MG63 (cell line): ENCODE measurements around the gene SPP2. TPM values are rescaled to one million over a fixed set of nuclear protein-coding genes. Genes with fewer than 3 reads are reported as not detected.

Experiments used
- DNase-seq: peaks from one replicate; pipeline ENCODE4 v3.0.0-alpha.2; 2020
- H3K27me3 ChIP-seq: fragments of 250-450 bp; sonication (Bioruptor Pico); 2 replicates; pipeline ENCODE4 v1.5.1; 2020; ENCODE audit warnings: mild to moderate bottlenecking, moderate library complexity
- H3K36me3 ChIP-seq: fragments of 250-450 bp; sonication (Bioruptor Pico); 2 replicates; pipeline ENCODE4 v1.5.1; 2020; ENCODE audit warnings: mild to moderate bottlenecking, moderate library complexity
- H3K4me3 ChIP-seq: fragments of 250-450 bp; sonication (Bioruptor Pico); 2 replicates; pipeline ENCODE4 v1.5.1; 2020; ENCODE audit warnings: mild to moderate bottlenecking, moderate library complexity
- H3K9me3 ChIP-seq: fragments of 250-450 bp; sonication (Bioruptor Pico); 2 replicates; pipeline ENCODE4 v1.5.1; 2020; ENCODE audit warnings: mild to moderate bottlenecking, moderate library complexity
- total RNA-seq: library from RNA; depleted of rRNA; stranded (reverse); fragments of >200 nt; shearing (Covaris generic); gene quantifications from 2 replicates; pipeline ENCODE4 v1.2.3, GENCODE V29; 2014; ENCODE audit warnings: low replicate concordance

Gene SPP2
- total RNA-seq, 1 experiment from 2014 or later: not detected

DNA sequence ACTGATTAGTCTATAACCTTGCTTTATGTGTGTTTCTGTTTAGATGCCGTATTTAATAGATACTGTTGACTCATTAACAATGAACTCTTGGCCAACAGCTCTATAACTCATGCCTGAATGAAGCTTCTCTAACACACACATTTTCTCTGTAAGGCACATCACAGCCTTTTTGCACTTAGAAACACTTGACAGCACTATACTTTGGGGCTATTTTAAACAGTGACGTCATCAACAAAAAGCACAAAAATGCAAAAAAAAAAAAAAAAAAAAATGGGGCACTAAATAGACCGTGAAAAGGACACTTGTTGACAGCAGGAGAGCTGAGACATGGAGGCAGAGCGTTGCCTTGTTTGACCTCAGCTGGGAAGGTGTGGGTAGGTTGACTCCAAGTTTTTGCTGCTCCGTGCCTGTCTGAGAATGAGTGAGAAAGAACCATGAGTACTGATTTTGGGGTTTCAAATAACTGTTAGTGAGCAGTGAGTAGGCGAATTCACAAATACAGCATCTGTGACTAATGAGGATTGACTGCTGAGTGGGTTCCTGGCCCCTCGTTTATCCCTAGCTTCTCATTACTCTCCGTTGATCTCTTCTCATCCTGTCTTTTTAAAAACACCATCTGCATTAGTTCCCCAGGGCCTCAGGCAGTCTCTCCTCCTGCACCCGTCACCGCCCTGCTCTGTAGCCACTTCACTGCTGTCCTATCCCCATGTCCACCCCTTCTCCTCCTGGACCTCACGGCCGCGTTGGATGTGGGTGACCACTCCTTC, 24.4 kb downstream of the SPP2 start:
- Histone ChIP-seq H3K9me3 (no peaks in the 10 kb centered on the region), H3K36me3 (no peaks in the 10 kb centered on the region), H3K4me3 (no peak overlapping the region), H3K27me3 (no peaks in the 10 kb centered on the region)
- DNase-seq: no peak

DNA sequence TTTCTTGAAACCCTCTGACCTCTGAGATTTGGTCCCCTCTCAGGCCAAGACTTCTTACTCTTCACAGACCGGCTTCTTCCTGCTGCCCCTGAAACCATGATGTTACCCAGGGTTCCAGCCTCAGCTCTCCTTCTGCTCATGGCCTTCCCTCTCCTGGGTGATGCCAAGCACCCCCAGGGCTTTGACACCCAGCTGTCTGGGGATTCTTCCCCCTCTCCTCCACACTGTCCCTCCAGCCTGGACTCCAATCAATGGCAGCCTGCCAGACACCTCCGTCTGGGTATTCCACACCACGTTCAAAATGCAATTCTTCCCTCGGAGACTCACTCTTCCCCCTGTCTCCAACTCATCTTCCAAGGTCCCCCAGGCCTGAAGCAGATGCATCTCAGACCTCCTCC, 25.0 kb downstream of the SPP2 start:
- Histone ChIP-seq H3K27me3 (no peaks in the 10 kb centered on the region), H3K4me3 (no peak overlapping the region), H3K9me3 (no peaks in the 10 kb centered on the region), H3K36me3 (no peaks in the 10 kb centered on the region)
- no peak for DNase-seq

DNA sequence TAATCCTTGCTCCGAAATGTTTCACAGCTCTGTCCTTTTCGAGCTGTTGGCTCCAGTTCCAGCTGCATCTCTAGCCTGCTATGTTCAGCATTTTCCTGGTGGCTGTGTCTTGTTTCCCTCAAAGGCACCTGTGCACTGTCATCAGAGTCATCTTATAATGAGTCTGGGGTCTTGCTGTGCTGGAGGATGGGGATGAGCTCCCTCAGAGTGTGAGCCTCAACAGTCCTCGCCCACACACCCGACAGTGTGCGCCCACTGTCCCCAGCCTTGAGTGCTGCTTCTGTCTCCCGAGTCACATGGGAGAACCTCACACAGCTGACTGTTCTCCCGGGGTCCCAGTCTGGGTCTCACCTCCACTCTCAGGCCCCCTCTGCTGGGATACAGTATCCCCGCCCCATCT, 25.4 kb downstream of the SPP2 start:
- H3K27me3 ChIP-seq: no peaks in the 10 kb centered on the region
- no peak for DNase-seq
- H3K36me3 ChIP-seq: no peaks in the 10 kb centered on the region
- no peak overlapping the region for H3K4me3 ChIP-seq
- no peaks in the 10 kb centered on the region for H3K9me3 ChIP-seq

DNA sequence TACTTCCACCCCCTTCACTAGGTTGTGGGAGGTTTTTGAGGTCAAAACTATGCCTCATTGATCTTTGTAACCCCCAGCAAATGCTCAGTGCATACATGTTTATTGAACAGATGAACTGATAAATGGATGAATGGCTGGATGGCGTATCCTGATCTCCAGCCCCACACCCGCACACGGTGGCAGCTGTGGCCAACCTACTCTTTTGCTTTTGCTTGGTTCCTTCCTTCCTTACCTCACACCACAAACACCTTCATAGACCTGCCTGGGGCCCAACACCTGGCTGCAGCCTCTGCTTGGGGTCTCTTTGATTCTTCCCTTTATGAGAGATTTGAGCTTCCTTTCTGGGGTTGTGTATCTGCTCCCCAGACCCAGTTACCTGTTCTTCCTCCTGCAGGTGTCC, 25.9 kb downstream of the SPP2 start:
- Histone ChIP-seq H3K27me3 (no peaks in the 10 kb centered on the region), H3K9me3 (no peaks in the 10 kb centered on the region), H3K36me3 (no peaks in the 10 kb centered on the region), H3K4me3 (no peak overlapping the region)
- DNase-seq: no peak

DNA sequence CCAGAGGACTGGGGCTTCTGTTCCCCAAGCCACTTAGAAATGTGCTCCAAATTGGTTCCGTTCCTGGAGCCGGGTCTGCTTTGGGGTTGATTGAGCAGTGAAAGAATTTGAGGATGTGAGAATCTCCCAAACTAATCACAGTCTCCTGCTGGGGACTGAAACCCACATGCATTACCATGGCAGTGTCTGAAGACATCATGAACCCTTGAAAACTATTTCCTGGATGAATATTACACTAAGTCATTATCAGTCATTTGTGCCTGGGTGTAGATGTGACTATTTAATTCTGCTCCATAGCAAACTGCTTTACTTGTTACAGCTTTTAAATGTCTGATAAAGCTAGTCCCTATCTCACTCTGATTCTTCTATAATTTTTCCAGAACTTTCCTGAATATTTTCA, 27.6 kb downstream of the SPP2 start:
- DNase-seq: no peak

DNA sequence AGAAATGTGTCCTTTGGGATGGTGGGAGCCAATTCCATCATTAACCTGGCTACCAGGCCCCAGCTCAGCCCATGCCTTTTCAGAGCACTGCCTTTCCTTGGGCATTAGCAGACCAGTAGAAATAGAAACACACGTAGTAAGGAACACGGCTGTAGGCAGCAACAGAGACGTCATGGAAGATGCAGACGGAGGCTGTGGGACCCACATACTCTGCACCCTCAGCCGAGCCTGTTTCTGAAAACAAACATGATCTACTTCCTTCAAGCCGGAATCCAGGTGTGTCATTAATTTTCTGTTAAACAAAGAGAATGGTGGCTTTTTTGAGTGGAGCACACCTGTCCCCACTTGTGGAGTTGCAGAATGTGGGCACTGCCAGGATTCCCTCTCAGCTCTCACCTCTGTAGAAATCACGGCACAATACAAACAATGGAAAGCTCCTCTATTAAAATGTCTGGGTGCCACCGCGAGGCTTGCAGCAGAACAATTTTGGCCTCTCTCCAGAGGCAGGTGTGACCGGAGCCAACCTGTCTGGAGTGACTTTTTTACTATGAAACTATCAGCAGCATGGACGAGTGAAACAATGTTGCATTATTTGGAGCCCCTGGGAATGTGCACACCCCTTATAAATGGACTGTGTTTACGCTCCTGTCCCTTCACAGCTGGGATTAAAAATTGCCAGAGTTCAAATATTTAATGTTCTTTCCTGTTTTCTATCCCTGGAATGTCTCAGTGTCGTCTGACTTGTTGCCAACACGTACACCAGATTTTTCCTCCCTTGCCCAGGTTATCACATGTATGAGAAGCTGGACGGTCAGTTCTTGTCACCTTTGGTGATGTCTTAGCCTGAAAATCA, 31.7 kb downstream of the SPP2 start:
- no peak for DNase-seq
- H3K36me3 ChIP-seq: no peaks in the 10 kb centered on the region
- H3K27me3 ChIP-seq: no peaks in the 10 kb centered on the region
- no peak overlapping the region for H3K4me3 ChIP-seq
- peaks cover 2% of the 10 kb centered on the region for H3K9me3 ChIP-seq

More for the DNA sequence above, 27.6 kb downstream of the SPP2 start:
- no peaks in the 10 kb centered on the region for H3K36me3 ChIP-seq
- H3K4me3 ChIP-seq: no peak overlapping the region
- H3K9me3 ChIP-seq: no peaks in the 10 kb centered on the region
- no peaks in the 10 kb centered on the region for H3K27me3 ChIP-seq

DNA sequence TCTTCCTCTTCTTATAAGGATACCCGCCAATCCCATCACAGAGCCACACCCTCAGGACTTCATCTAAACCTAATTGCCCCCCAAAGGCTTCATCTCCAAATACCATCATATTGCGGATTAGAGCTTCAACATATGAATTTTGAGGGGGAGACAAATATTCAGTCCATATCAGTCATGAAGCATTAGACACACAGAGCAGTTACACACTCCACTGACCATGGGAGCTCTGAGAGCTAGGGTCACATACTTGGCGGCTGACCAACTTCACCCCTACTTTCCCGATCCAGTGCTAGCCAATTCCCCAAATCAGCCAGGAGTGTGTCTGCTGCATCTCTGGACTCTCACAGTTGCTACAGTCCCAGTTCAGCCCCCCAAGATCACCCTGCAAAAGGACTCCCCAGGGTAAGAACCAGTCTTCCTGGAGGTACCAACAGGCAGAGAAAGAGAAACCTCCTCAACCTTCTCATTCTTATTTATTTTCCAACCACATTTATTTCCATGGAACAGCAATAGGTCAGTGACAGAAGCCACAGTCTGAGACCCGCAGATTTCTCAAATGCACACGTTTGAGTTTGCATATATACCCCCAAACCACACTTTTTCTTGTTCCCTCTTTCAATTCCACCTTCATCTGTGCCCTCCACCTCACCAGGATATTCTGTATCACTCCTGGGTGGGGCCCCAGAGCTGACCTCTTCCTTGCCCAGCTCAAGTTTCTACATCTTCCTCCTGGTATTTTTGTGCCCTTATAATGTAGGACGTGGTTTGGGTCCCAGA, 33.3 kb downstream of the SPP2 start:
- H3K9me3 ChIP-seq: peaks cover 11% of the 10 kb centered on the region
- no peaks in the 10 kb centered on the region for H3K36me3 ChIP-seq
- no peak for DNase-seq
- H3K27me3 ChIP-seq: no peaks in the 10 kb centered on the region
- no peak overlapping the region for H3K4me3 ChIP-seq

DNA sequence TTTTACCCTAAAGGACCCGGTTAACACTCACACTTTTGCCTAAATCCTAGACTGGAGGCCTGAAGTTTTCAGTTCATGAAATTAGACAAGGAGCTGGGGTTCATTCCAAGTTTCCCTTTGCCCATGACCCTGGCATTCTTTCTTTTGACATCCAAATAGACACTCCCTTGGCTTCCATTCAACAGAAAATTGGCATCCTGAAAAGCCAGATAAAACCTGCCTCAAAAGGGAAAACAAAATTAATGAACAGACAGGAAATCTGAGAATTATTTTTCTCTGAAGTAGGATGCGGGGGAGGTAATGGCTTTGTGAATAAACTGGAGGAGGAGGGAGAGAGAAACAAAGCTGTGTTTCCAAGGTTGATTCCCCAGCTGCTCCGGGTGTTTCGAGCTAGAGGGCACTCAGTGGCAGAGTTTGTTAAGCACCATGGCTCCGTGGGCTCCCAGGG, 41.0 kb downstream of the SPP2 start:
- DNase-seq: peak; percentile 34
- no peaks in the 10 kb centered on the region for H3K27me3 ChIP-seq
- no peak overlapping the region for H3K4me3 ChIP-seq
- peaks cover 11% of the 10 kb centered on the region for H3K9me3 ChIP-seq
- no peaks in the 10 kb centered on the region for H3K36me3 ChIP-seq

DNA sequence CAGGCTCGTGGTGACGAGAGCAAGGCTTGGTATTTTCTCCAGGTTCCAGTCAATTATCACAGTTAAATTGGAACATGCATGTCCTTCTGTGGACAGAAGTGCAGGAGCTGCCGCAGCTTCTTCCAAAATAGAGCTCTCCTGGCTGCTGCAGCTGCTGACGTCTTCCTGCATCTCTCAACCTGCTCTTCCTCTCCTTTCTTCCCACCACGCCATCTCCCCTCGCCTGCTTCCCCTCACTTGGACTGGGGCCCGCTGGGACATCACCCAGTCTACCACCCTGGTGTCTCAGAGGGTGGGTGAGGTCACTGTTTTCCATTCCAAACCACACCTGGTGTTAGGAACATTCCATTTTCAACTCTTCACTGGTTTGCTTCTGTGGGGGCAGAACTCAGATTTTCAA, 41.4 kb downstream of the SPP2 start:
- no peak overlapping the region for H3K4me3 ChIP-seq
- peak; percentile 32 for DNase-seq
- H3K27me3 ChIP-seq: no peaks in the 10 kb centered on the region
- H3K36me3 ChIP-seq: no peaks in the 10 kb centered on the region
- H3K9me3 ChIP-seq: peaks cover 11% of the 10 kb centered on the region

DNA sequence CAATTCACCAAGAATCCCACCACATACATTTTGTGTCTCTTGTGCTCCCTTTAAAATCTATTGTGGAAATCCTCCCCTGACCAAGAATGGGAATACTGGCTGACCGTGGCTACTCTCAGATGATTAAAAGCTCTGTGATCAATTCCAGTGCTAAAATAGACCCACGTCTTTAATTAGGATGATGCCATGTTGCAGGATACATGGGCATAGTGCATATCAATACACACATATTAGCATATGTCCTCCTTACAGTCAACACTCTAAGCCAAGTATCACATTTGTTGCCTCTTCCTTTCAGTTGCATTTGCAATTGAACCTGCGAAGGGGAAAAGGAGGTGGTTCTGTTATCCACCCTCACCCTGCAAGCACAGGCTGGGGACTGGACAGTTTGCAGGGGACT, 41.8 kb downstream of the SPP2 start:
- no peak overlapping the region for H3K4me3 ChIP-seq
- H3K27me3 ChIP-seq: no peaks in the 10 kb centered on the region
- H3K9me3 ChIP-seq: peaks cover 7% of the 10 kb centered on the region
- H3K36me3 ChIP-seq: no peaks in the 10 kb centered on the region
- DNase-seq: no peak

DNA sequence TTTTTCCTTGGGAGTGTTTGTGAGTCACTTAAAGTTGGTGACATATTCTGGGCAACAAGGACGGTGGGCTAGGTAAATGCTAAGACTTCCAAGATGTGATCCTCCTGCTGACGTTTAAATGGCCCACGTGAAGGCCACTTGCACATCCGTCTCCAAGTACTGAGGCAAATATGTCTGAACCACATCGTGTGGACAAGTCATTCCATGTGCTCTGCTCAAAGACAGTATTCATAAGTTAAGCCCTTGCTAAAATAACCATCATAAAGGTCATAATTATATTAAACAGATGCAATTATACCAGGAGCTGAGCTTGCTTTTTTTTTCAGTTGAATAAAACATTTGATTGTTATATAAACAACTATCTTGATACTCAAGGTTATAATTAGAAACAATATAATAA, 44.8 kb downstream of the SPP2 start:
- Histone ChIP-seq H3K4me3 (no peak overlapping the region), H3K36me3 (no peaks in the 10 kb centered on the region), H3K27me3 (no peaks in the 10 kb centered on the region), H3K9me3 (no peaks in the 10 kb centered on the region)
- no peak for DNase-seq

DNA sequence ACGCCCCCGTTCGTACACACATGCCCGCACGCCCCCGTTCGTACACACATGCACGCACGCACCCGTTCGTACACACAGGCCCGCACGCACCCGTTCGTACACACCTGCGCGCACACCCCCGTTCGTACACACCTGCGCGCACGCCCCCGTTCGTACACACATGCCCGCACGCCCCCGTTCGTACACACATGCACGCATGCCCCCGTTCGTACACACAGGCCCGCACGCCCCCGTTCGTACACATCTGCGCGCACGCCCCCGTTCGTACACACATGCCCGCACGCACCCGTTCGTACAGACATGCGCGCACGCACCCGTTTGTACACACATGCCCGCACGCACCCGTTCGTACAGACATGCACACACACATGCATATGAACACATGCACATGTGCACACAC, 45.7 kb downstream of the SPP2 start:
- DNase-seq: no peak
- Histone ChIP-seq H3K4me3 (no peak overlapping the region), H3K9me3 (no peaks in the 10 kb centered on the region)

DNA sequence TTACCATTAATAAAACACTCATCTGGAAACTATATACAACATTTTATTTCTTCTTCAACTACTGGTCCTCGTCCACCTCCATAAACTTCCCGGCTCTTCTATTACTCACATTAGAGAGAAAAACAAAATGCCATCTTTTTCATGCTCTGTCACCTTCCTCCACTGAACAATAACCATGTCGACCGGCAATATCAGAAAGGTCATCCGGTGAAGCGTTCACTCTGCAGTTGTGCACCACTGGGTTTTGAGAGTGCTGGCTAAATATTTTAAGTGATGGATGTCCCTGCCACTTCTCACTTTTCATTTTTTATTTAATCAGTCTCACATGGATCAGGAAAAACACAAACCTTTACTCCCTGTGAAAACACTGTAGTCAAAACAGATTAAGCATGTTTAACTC, 48.2 kb downstream of the SPP2 start:
- Histone ChIP-seq H3K9me3 (no peaks in the 10 kb centered on the region), H3K4me3 (no peak overlapping the region), H3K27me3 (no peaks in the 10 kb centered on the region), H3K36me3 (no peaks in the 10 kb centered on the region)
- no peak for DNase-seq

More for the DNA sequence above, 45.7 kb downstream of the SPP2 start:
- Histone ChIP-seq H3K27me3 (no peaks in the 10 kb centered on the region), H3K36me3 (no peaks in the 10 kb centered on the region)

DNA sequence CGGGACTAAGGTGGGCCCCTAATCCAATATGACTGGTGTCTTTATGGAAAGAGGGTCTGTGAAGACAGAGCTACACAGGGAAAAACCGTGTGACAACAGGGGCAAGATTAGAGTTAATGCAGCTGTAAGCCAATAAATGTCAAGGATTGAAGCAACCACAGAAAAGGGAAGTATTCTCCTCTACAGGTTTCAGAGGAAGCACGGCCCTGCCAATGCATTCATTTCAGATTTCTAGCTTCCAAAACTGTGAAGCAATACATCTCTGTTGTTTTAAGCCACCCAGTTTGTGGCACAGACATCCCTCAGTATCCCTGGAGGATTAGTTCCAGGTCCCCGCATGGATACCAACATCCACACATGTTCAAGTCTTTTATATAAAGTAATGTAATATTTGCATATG, 48.8 kb downstream of the SPP2 start:
- DNase-seq: no peak
- Histone ChIP-seq H3K36me3 (no peaks in the 10 kb centered on the region), H3K4me3 (no peak overlapping the region), H3K9me3 (no peaks in the 10 kb centered on the region), H3K27me3 (no peaks in the 10 kb centered on the region)

DNA sequence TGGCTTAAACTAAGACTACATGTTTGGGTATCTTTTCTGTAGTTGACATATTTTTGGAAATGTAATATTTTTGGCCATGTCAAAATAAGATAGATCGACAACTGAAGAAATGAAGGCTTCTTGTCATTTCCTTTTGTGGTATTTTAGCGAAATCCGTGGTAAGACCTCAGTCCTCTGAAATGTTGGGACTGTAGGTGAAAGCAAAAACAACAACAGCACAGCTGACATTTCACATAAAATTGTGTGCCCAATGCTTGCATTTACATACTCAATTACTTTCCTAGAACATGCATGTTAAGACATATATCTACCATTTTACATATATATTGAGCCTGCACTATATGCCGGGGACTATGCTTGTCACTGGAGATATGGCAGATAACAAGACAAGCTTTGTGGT, 50.2 kb downstream of the SPP2 start:
- Histone ChIP-seq H3K27me3 (no peaks in the 10 kb centered on the region), H3K4me3 (no peak overlapping the region), H3K9me3 (no peaks in the 10 kb centered on the region), H3K36me3 (no peaks in the 10 kb centered on the region)
- DNase-seq: no peak

DNA sequence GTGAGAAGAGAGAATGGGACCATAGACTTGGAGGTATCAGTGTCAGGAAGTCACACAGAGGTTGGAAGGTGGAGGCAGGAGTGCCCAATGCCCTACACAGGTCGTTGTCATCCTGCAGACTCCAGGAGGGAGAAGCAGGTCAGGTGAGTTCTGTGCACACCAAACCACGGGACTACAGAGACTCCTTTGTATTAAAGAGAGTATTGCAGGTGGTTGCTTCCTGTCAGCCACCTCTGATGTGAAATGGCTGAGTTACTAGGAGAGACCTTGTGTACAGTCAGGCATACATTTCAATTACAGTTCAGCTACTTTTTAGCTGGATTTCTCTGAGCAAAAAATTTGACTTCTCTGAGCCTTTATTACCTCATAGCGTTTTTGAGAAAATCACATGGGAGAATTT, 51.6 kb downstream of the SPP2 start:
- H3K4me3 ChIP-seq: no peak overlapping the region
- DNase-seq: no peak
- H3K9me3 ChIP-seq: no peaks in the 10 kb centered on the region
- H3K36me3 ChIP-seq: no peaks in the 10 kb centered on the region
- H3K27me3 ChIP-seq: no peaks in the 10 kb centered on the region

DNA sequence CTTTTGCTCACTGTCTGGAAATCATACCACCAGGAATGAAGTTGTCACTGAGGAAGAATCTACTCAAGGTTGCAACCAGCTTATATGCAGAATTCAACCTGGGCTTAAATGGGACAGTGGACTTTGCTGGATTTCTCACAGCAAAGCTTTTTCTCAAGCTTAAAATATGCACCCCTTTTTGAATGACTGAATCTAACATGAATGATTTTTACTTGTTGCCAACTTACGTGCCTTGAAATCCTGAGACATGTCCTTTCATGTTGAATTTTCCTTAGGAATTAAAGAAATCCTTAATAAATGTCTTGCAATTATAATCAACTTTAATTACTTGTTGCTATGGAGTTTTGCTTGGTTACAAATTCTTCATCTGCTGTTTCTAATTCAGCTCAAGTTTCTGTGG, 57.4 kb downstream of the SPP2 start:
- DNase-seq: no peak
- no peaks in the 10 kb centered on the region for H3K27me3 ChIP-seq
- no peaks in the 10 kb centered on the region for H3K36me3 ChIP-seq
- no peak overlapping the region for H3K4me3 ChIP-seq
- H3K9me3 ChIP-seq: no peaks in the 10 kb centered on the region
